Left ventricle myocardium superior (tissue), 1 donor: ENCODE measurements around the gene TBC1D3B. TPM values are rescaled to one million over a fixed set of nuclear protein-coding genes. Genes with fewer than 3 reads are reported as not detected.

Experiments used
- ATAC-seq: fragments of 200-7000 bp; cut with Tn5 transposase; one replicate; pipeline ENCODE4 v1.9.1; 2020; ENCODE audit warnings: mild to moderate bottlenecking, moderate library complexity
- DNase-seq: peaks from one replicate; pipeline ENCODE4 v3.0.0-alpha.2; 2020
- intact Hi-C: fragments of 100-400 bp; cut with micrococcal nuclease; formaldehyde crosslinking; loops from one replicate; pipeline ENCODE4 v1.11.0; 2022
- total RNA-seq: library from RNA; stranded (reverse); fragmentation: NEBNext Ultra II Directional; extraction: Animal tissue kit (Norgen Biotek cat#: 25700); gene quantifications from one replicate; pipeline ENCODE4 v1.2.1, GENCODE V29; 2021
- donor health status: DM: no; HTN: yes; CAD: no; lungs with severe emphysema.

The TBC1D3B gene
- total RNA-seq, 1 donor from 2014 or later = 2.8 TPM

- intact Hi-C loops = no loop called here
- ATAC-seq (no peak), DNase-seq (no peak)
Observed at GRCh38 chr17:36117505-36118382, 58.7 kb downstream of the TBC1D3B start.

Other genes with a start within 250 kb of the TBC1D3B start
- not detected for gene RDM1, start 245.9 kb downstream of the TBC1D3B start, total RNA-seq
- not detected for gene LYZL6, start 232.9 kb downstream of the TBC1D3B start, total RNA-seq
- not detected for gene CCL16, start 195.1 kb downstream of the TBC1D3B start, total RNA-seq
- gene CCL14, start 189.9 kb downstream of the TBC1D3B start, total RNA-seq = 8.1 TPM
- not detected for gene CCL15, start 175.1 kb downstream of the TBC1D3B start, total RNA-seq
- not detected for gene CCL23, start 158.7 kb downstream of the TBC1D3B start, total RNA-seq
- 1.4 TPM for gene CCL18, start 112.4 kb downstream of the TBC1D3B start, total RNA-seq
- gene CCL3, start 86.5 kb downstream of the TBC1D3B start, total RNA-seq = not detected
- gene CCL4, start 72.8 kb downstream of the TBC1D3B start, total RNA-seq = 0.74 TPM
- not detected for gene CCL3L1, start 20.1 kb upstream of the TBC1D3B start, total RNA-seq
- gene CCL4L2, start 34.4 kb upstream of the TBC1D3B start, total RNA-seq = not detected
- gene TBC1D3I, start 87.9 kb upstream of the TBC1D3B start, total RNA-seq = 0.20 TPM
- not detected for gene TBC1D3G, start 147.2 kb upstream of the TBC1D3B start, total RNA-seq
- gene TBC1D3H, start 211.8 kb upstream of the TBC1D3B start, total RNA-seq = not detected